HUDEP-2 (cell line): ENCODE results near the gene HOXD4.

Experiments
- DNase-seq, 76 experiments: peaks; one replicate each; lab custom pipeline; 2025; ENCODE audit not compliant: unreplicated experiment in 76 of 76; lab: John Stamatoyannopoulos, UW

Gene HOXD4

GRCh38 chr2:176170602-176171305, 19.4 kb downstream of the HOXD4 start:
- DNase-seq, result no peak

- no peak for DNase-seq
Measured at GRCh38 chr2:176171351-176172006, 20.1 kb downstream of the HOXD4 start.

- DNase-seq, result no peak
Measured at GRCh38 chr2:176172007-176172894, 20.9 kb downstream of the HOXD4 start.

GRCh38 chr2:176172895-176173566, 21.7 kb downstream of the HOXD4 start:
- no peak for DNase-seq

- no peak for DNase-seq
Measured at GRCh38 chr2:176173567-176174381, 22.4 kb downstream of the HOXD4 start.

GRCh38 chr2:176174382-176174823, 23.1 kb downstream of the HOXD4 start:
- no peak for DNase-seq

- DNase-seq, result peak in 1 of 76 experiments; percentile 17
Measured at GRCh38 chr2:176174824-176175708, 23.7 kb downstream of the HOXD4 start.

- no peak for DNase-seq
Measured at GRCh38 chr2:176175709-176176607, 24.6 kb downstream of the HOXD4 start.

GRCh38 chr2:176177580-176178037, 26.3 kb downstream of the HOXD4 start:
- no peak for DNase-seq

GRCh38 chr2:176178038-176178756, 26.8 kb downstream of the HOXD4 start:
- DNase-seq, result peak in 2 of 76 experiments; percentile 7 to 17

- no peak for DNase-seq
Measured at GRCh38 chr2:176178757-176179295, 27.5 kb downstream of the HOXD4 start.

GRCh38 chr2:176181551-176181950, 30.2 kb downstream of the HOXD4 start:
- DNase-seq, result no peak

GRCh38 chr2:176182671-176183070, 31.3 kb downstream of the HOXD4 start:
- no peak for DNase-seq

- no peak for DNase-seq
Measured at GRCh38 chr2:176184749-176185148, 33.4 kb downstream of the HOXD4 start.

- no peak for DNase-seq
Measured at GRCh38 chr2:176186024-176186423, 34.7 kb downstream of the HOXD4 start.

- no peak for DNase-seq
Measured at GRCh38 chr2:176187200-176187898, 36.0 kb downstream of the HOXD4 start.
